Airway epithelial cell (primary cell): ENCODE data around the gene ZNF330. TPM values are rescaled to one million over a fixed set of nuclear protein-coding genes. Genes with fewer than 3 reads are reported as not detected.

Source experiments
- total RNA-seq: library from RNA; depleted of rRNA; stranded (reverse); fragments of >200 nt; gene quantifications from 2 replicates; pipeline ENCODE4 v1.2.3, GENCODE V29; 2015

The ZNF330 gene
- total RNA-seq = 28.3 and 29.0 TPM in 2 replicates

DNA sequence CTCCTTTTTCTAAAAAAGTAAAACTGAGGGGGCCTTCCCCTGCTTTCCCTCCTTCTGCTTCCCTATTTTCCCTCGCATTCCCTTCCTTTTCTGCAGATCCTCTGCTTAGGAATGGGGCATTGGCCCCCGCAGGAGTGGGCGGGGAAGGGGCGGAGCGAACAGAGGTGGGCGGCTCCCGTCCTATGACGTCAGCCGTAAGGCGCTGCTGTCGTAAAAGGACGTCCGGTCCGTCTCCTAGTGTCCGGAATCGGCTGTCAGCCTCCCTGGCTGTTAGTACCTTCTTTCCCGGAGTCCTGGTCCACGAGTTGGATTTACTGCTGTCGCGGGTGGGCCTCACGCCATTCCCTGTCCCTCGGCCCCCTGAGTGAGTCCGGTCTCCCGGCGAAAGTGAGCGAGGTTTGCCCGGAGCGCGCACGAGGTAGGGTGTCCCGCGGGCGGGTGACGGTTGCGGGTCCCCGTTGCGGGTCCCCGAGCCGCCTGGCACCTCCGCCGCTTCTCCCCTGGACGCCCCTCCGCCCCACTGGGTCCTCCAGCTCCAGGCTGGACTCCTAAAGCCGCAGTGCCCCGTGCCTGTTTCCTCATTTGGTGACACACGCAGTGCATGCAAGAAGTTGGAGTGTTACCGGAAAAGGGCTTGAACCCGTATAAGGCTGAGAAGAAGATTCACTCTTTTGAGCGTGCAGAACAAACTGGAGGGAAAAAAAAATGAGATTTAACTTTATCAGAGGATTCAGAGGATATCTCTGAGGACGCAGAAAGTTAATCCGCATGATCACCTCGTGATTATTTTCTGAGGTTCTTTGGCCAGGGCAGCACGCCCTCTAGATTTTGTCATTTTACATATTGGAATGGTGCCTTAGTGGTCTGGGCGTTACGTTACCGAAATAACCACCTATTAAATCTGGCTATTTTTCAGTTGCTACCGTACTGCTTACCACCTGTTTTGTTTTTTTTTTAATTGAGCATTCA, at the start of gene ZNF330:
Gene ZNF330, plus strand, starts transcription at position 205 of the 969 bp plus-strand sequence. CDS start 1,477 bp downstream, outside the sequence.

Other genes with a start within 250 kb of the ZNF330 start
- gene RNF150, start 87.4 kb upstream of the ZNF330 start, total RNA-seq = 0.37 and 0.63 TPM in 2 replicates